Caco-2 (cell line): ENCODE results near the gene ACER2. TPM values are rescaled to one million over a fixed set of nuclear protein-coding genes. Genes with fewer than 3 reads are reported as not detected.

ENCODE experiments used
- BruUV-seq: library from RNA; stranded (reverse); fragments of 400-500 nt; replicated peaks from 2 replicates; lab custom pipeline; 2021; lab: Mats Ljungman, UMichigan
- CTCF ChIA-PET: fragments of 300-600 bp; sonication (Branson Sonifier 250); formaldehyde crosslinking; loops from one replicate; lab custom pipeline; 2022; ENCODE audit warnings: antibody characterized with exemption; lab: Charles Lee
- POLR2A ChIA-PET: fragments of 300-600 bp; sonication (Branson Sonifier 250); formaldehyde crosslinking; loops from one replicate; lab custom pipeline; 2022; ENCODE audit warnings: antibody characterized with exemption; lab: Charles Lee
- DNase-seq, 2 experiments: peaks; one replicate each; pipeline versions ENCODE4 v3.0.0 to v3.0.0-alpha.2; 2020 to 2022
- H3K27me3 ChIP-seq: replicated peaks from 2 replicates; pipeline ENCODE4 v1.6.0; 2011; ENCODE audit warnings: low read length; ENCODE audit not compliant: control insufficient read depth, insufficient read depth
- H3K36me3 ChIP-seq: 2 replicates; pipeline ENCODE4 v1.5.1; 2011; ENCODE audit warnings: low read length; ENCODE audit not compliant: control insufficient read depth, insufficient read depth
- H3K4me1 ChIP-seq: fragments of 250-450 bp; sonication (Bioruptor Pico); 2 replicates; pipeline ENCODE4 v1.5.1; 2020; ENCODE audit warnings: mild to moderate bottlenecking
- H3K4me3 ChIP-seq: 2 replicates; pipeline ENCODE4 v1.5.1; 2011; ENCODE audit warnings: low read depth, mild to moderate bottlenecking, control low read depth, low read length
- H3K9me3 ChIP-seq: fragments of 250-450 bp; sonication (Bioruptor Pico); 2 replicates; pipeline ENCODE4 v1.5.1; 2020; ENCODE audit warnings: mild to moderate bottlenecking, moderate library complexity
- H3K27ac Mint-ChIP-seq: one replicate; pipeline ENCODE4 v1.8.0; 2022; ENCODE audit warnings: mixed read lengths; ENCODE audit not compliant: unreplicated experiment
- H3K27me3 Mint-ChIP-seq: one replicate; pipeline ENCODE4 v1.8.0; 2022; ENCODE audit warnings: mixed read lengths; ENCODE audit not compliant: insufficient read depth, unreplicated experiment
- H3K36me3 Mint-ChIP-seq: one replicate; pipeline ENCODE4 v1.8.0; 2022; ENCODE audit warnings: mild to moderate bottlenecking, mixed read lengths; ENCODE audit not compliant: insufficient read depth, unreplicated experiment
- H3K4me1 Mint-ChIP-seq: one replicate; pipeline ENCODE4 v1.8.0; 2022; ENCODE audit warnings: low read depth, mixed read lengths; ENCODE audit not compliant: unreplicated experiment
- H3K4me3 Mint-ChIP-seq: one replicate; pipeline ENCODE4 v1.8.0; 2022; ENCODE audit warnings: mild to moderate bottlenecking, moderate library complexity, mixed read lengths; ENCODE audit not compliant: unreplicated experiment
- H3K9me3 Mint-ChIP-seq: one replicate; pipeline ENCODE4 v1.8.0; 2022; ENCODE audit warnings: mixed read lengths; ENCODE audit not compliant: unreplicated experiment
- CTCF ChIP-seq, 2 experiments: fragments of 200-600 bp in 1 of 2; IDR thresholded peaks; 1 replicate in 1 of 2; 2 replicates in 1 of 2; pipeline versions ENCODE4 v1.5.1 to v1.8.0; 2011 to 2022; ENCODE audit warnings: antibody characterized with exemption in 1 of 2, control low read depth in 1 of 2, inconsistent platforms in 1 of 2, low read depth in 1 of 2, low read length in 1 of 2, mild to moderate bottlenecking in 1 of 2, moderate library complexity in 1 of 2; ENCODE audit not compliant: insufficient read depth in 1 of 2, severe bottlenecking in 1 of 2, unreplicated experiment in 1 of 2
- intact Hi-C: fragments of 100-400 bp; cut with micrococcal nuclease; formaldehyde crosslinking; loops from one replicate; pipeline ENCODE4 v1.10.0; 2022; ENCODE audit not compliant: unreplicated experiment
- total RNA-seq: library from RNA; stranded (reverse); gene quantifications from 2 replicates; pipeline ENCODE4 v1.2.3, GENCODE V29; 2022

ACER2 gene
- total RNA-seq, 1 experiment from 2014 or later, result 2.4 TPM

- no peaks in the 10 kb centered on the region for H3K36me3 Mint-ChIP-seq
- H3K27ac Mint-ChIP-seq, result no peak overlapping the region
- no peaks in the 10 kb centered on the region for H3K4me1 ChIP-seq
- intact Hi-C loops, result no loop called here
- H3K4me1 Mint-ChIP-seq, result peaks cover 8% of the 10 kb centered on the region
- DNase-seq, result no peak
- TF ChIP-seq CTCF (IDR thresholded peaks at IDR 0.05; ENCODE audit: insufficient read depth in 1 of 2, low read depth in 1 of 2, low read length in 1 of 2, severe bottlenecking in 1 of 2, unreplicated experiment in 1 of 2), result no peak
- BruUV-seq, result no TSS peak
- H3K9me3 ChIP-seq, result no peaks in the 10 kb centered on the region
- CTCF ChIA-PET, result no interaction called here
- no peaks in the 10 kb centered on the region for H3K27me3 ChIP-seq
- no peaks in the 10 kb centered on the region for H3K9me3 Mint-ChIP-seq
- H3K4me3 Mint-ChIP-seq, result no peak overlapping the region
- no peak overlapping the region for H3K4me3 ChIP-seq
- H3K36me3 ChIP-seq, result no peaks in the 10 kb centered on the region
- POLR2A ChIA-PET, result no interaction called here
- H3K27me3 Mint-ChIP-seq, result no peaks in the 10 kb centered on the region
These were observed 15.5 kb downstream of the ACER2 start for GRCh38 chr9:19424176-19424779.

GRCh38 chr9:19429595-19429994 lies 20.8 kb downstream of the ACER2 start:
- no TSS peak for BruUV-seq
- TF ChIP-seq CTCF (IDR thresholded peaks at IDR 0.05; ENCODE audit: insufficient read depth in 1 of 2, low read depth in 1 of 2, low read length in 1 of 2, severe bottlenecking in 1 of 2, unreplicated experiment in 1 of 2), result no peak
- Histone ChIP-seq H3K4me1 (no peaks in the 10 kb centered on the region), H3K4me3 (no peak overlapping the region), H3K27me3 (no peaks in the 10 kb centered on the region), H3K36me3 (no peaks in the 10 kb centered on the region), H3K9me3 (no peaks in the 10 kb centered on the region)
- Mint-ChIP-seq H3K4me1 (peaks cover 8% of the 10 kb centered on the region), H3K4me3 (no peak overlapping the region), H3K27me3 (no peaks in the 10 kb centered on the region), H3K9me3 (no peaks in the 10 kb centered on the region), H3K27ac (no peak overlapping the region), H3K36me3 (no peaks in the 10 kb centered on the region)
- CTCF ChIA-PET, result interaction anchor here (1.3 kb wide), 1 partner anchor 35 kb away, joined by 4 read pairs; no protein-coding TSS in a partner anchor
- POLR2A ChIA-PET, result no interaction called here
- intact Hi-C loops, result no loop called here
- DNase-seq, result no peak

- Mint-ChIP-seq H3K36me3 (no peaks in the 10 kb centered on the region), H3K27ac (no peak overlapping the region), H3K27me3 (no peaks in the 10 kb centered on the region), H3K9me3 (no peaks in the 10 kb centered on the region), H3K4me1 (peaks cover 8% of the 10 kb centered on the region), H3K4me3 (no peak overlapping the region)
- Histone ChIP-seq H3K9me3 (no peaks in the 10 kb centered on the region), H3K4me3 (no peak overlapping the region), H3K27me3 (no peaks in the 10 kb centered on the region), H3K4me1 (no peaks in the 10 kb centered on the region), H3K36me3 (no peaks in the 10 kb centered on the region)
- no peak for DNase-seq
- no peak for TF ChIP-seq CTCF (IDR thresholded peaks at IDR 0.05; ENCODE audit: insufficient read depth in 1 of 2, low read depth in 1 of 2, low read length in 1 of 2, severe bottlenecking in 1 of 2, unreplicated experiment in 1 of 2)
- ChIA-PET POLR2A (no interaction called here), CTCF (interaction anchor here (1.3 kb wide), 1 partner anchor 35 kb away, joined by 4 read pairs; no protein-coding TSS in a partner anchor)
- BruUV-seq, result no TSS peak
- intact Hi-C loops, result no loop called here
These were observed 21.5 kb downstream of the ACER2 start for GRCh38 chr9:19430201-19430760.
